SU-DHL-6 (cell line): ENCODE results near the gene PLIN1.
"Not testable (repeated sequence)": the region's sequence is repeated elsewhere in the genome, so short reads cannot be mapped to it uniquely, and the experiment has no call there.

Source experiments
- EZH2phosphoT487 ChIP-seq: fragments of 200-600 bp; sonication (generic), shearing (Covaris generic); conservative IDR thresholded peaks from 2 replicates; pipeline ENCODE4 v1.6.1; 2018; ENCODE audit warnings: mild to moderate bottlenecking, antibody characterized with exemption, low read length, moderate library complexity, mixed read lengths
- TF ChIP-seq, protein P1 (sequence below): fragments of 200-600 bp; sonication (generic); IDR thresholded peaks from one replicate; pipeline ENCODE4 v1.5.1; 2017; ENCODE audit warnings: antibody characterized with exemption, mild to moderate bottlenecking, low read length, moderate library complexity; ENCODE audit not compliant: insufficient read depth, poor library complexity, severe bottlenecking

DNA sequence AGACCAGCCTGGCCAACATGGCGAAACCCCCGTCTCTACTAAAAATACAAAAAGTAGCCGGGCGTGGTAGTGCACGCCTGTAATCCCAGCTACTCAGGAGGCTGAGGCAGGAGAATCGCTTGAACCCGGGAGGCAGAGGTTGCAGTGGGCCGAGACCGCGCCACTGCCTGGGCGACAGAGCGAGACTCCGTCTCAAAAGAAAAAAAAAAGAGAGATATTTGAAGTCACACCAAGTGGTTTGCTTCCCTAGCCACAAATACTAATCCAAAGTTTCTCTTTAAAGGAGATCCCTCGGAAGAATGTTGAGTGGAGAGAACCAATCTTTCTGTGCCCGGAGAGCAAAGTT lies 10.7 kb upstream of the PLIN1 start:
- TF ChIP-seq, protein P1, sequence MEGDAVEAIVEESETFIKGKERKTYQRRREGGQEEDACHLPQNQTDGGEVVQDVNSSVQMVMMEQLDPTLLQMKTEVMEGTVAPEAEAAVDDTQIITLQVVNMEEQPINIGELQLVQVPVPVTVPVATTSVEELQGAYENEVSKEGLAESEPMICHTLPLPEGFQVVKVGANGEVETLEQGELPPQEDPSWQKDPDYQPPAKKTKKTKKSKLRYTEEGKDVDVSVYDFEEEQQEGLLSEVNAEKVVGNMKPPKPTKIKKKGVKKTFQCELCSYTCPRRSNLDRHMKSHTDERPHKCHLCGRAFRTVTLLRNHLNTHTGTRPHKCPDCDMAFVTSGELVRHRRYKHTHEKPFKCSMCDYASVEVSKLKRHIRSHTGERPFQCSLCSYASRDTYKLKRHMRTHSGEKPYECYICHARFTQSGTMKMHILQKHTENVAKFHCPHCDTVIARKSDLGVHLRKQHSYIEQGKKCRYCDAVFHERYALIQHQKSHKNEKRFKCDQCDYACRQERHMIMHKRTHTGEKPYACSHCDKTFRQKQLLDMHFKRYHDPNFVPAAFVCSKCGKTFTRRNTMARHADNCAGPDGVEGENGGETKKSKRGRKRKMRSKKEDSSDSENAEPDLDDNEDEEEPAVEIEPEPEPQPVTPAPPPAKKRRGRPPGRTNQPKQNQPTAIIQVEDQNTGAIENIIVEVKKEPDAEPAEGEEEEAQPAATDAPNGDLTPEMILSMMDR: not testable (repeated sequence)
- not testable (repeated sequence) for TF ChIP-seq EZH2phosphoT487
